GM19328 (cell line): ENCODE results near the gene CYP27B1.
A peak's percentile ranks its signal among the peaks of the same experiment; 100 is the strongest.

Source experiments
- ATAC-seq: cut with Tn5 transposase; IDR thresholded peaks from one replicate; pipeline ENCODE4 v1.9.1; 2021; ENCODE audit warnings: mild to moderate bottlenecking, moderate library complexity; ENCODE audit not compliant: unreplicated experiment

The CYP27B1 gene

DNA sequence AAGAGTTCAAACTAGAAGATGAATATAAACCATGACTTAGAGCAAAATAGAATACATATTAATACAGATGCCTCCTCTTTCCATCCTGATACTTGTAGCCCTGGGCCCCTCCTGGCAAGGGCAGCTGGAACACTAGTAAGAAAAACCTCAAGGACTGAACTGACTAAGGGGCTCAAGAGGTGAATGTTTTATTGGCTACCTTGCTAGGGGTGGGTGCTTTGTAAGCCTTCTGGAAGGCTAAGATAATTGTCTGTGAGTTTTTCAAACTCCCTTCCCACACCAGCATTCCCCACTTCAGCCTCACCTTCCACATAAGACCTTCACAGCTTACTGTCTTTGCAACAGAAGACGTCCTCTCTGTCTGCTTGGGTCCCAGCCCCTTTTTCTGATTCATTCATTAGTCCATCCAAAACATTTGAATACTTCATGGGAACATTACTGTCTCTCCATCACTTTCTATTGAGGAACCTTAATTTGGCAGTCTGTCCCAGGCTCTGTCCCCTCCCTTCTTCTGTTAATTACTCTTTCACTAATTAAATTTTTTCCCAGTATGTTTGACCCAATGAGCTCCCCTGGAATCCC lies 13.0 kb downstream of the CYP27B1 start:
- ATAC-seq: no peak

DNA sequence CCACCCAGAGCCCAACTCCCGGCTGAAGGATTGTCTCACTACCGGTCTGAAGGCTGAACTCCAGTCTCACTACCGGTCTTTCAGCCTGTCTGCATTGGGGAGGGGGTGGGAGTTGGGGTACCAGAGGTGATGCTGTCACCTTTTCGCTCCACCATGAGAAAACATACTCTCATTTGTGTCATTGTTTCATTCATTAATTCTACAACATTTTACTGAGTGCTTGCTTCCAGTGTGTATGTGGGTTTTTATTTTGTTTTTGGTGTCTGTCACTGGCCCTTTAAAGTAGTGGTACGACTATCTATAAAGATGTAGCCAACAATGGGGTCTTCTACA lies 14.2 kb downstream of the CYP27B1 start:
- no peak for ATAC-seq

DNA sequence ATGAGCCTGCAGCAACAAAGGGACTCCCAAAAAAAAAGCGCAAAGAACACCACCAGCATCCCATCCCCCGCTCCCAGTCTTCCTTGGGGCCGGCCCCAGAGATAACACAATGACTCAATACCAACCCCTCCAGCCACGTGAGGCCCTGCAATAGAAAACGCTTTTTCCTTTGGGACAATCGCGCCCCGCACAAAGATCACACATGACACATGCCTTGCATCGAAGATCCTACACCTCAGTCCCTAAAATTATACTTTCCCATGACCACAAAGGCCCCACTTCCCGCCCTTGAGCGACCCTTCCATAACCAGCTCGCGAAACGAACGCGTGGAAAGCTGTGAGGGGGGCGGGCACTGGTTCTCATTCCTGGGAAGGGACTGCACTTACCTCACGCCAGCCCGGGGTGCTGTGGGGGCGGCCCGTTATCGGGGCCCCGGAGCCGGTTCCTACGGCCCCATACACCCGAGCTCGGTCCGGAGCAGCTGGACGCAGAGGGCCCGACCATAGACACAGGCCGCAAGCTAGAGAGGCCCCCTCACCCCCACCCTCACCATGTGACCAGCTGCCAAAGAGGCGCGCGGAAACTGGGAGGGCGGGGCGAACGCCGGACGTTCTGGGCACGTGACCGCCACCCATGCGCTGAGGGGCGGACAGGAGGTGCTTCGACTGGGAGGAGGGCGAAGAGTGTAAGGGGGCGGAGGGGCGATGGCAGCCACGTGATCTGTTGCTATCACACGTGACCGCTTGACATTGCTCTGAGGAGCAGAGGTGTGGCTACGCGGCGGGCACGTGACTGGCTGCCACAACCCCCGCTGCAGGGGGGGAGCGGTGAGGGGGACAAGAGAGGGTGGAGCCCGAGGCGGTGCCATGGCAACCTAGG lies 14.8 kb downstream of the CYP27B1 start, which contains the start of gene CDK4:
CDK4 (minus strand) TSS at position 523 of the 880 bp plus-strand sequence. CDS start 593 bp downstream, outside the sequence.
- peak; percentile 57 for ATAC-seq

DNA sequence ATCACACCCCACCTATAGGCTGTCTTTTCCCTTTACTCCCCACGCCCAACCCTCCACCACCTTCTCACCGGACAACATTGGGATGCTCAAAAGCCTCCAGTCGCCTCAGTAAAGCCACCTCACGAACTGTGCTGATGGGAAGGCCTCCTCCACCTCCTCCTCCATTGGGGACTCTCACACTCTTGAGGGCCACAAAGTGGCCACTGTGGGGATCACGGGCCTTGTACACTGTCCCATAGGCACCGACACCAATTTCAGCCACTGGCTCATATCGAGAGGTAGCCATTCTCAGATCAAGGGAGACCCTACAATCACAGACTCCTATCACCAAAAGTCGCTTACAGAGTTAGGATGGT lies 15.5 kb downstream of the CYP27B1 start:
- no peak for ATAC-seq

DNA sequence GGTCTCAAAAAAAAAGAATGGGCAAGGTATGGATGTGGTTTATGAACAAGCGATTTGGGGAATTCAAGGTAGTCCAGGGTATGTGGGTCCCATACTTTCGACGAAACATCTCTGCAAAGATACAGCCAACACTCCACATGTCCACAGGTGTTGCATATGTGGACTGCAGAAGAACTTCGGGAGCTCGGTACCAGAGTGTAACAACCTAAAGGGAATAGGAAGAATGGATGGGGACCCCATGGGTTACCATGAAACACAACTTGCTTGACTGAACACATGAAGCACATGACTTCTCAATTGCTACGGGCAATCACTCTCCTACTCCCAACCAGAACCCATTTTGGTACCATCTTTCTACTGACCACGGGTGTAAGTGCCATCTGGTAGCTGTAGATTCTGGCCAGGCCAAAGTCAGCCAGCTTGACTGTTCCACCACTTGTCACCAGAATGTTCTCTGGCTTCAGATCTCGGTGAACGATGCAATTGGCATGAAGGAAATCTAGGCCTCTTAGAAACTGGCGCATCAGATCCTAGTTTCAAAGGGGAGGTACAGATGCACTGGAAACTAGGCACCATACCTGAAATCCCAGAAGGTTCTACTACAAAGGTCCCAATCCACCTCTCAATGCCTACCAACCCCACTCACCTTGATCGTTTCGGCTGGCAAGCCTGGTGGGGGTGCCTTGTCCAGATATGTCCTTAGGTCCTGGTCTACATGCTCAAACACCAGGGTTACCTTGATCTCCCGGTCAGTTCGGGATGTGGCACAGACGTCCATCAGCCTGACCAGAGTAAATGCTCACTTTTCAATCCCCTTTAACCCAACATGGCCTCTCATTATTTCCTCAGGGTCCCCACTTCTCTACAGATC lies 16.1 kb downstream of the CYP27B1 start:
- ATAC-seq: no peak

DNA sequence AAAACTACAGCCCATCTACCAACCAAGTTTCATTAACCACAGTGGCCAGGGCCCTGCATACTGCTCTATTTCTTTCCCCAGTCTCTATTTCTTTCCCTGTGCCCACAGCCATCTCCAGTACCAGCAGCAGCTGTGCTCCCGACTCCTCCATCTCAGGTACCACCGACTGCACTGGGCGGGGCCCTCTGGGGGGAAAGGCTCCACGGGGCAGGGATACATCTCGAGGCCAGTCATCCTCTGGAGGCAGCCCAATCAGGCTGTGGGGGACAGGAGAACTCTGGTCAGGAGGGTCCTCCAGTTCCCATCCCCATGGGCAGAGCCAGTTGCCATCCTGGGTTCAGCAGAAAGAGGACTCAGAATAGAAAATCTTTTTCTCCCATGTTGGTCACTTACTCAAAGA lies 17.8 kb downstream of the CYP27B1 start:
- ATAC-seq: no peak

DNA sequence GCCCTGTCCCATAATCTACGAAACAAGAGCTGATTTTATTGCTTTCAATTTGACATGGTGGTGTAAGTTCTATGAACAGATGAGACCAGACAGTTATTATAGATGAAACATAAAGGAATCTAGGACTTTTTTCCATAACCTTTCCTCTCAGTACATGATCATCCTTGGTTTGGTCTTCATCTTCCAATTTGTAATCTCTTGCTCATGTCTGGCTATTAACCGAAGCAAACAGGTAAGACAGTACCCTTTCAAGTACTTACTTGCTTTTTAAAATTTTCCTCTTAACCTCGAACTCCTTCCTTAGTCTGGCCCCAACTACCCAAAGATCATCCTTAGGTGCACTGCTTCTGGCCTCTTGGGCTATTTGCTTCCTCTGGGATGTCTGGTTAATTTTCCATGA lies 20.9 kb downstream of the CYP27B1 start:
- ATAC-seq: no peak

DNA sequence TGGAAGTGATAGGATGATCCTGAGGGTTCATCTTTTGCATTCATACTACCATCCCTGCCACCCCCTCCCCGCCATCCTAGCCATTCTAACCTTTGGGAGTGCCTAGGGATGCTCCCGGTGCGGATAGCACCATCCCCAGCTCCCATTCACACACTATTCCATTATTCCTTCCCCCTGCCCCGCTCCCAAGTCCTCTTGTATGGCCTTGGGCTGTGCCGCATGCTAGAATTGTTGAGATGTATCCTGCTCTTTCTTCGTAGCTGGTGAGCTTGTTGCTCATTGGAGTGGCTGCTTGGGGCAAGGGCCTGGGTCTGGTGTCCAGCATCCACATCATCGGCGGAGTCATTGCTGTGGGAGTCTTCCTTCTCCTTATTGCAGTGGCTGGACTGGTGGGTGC lies 21.4 kb downstream of the CYP27B1 start:
- no peak for ATAC-seq

DNA sequence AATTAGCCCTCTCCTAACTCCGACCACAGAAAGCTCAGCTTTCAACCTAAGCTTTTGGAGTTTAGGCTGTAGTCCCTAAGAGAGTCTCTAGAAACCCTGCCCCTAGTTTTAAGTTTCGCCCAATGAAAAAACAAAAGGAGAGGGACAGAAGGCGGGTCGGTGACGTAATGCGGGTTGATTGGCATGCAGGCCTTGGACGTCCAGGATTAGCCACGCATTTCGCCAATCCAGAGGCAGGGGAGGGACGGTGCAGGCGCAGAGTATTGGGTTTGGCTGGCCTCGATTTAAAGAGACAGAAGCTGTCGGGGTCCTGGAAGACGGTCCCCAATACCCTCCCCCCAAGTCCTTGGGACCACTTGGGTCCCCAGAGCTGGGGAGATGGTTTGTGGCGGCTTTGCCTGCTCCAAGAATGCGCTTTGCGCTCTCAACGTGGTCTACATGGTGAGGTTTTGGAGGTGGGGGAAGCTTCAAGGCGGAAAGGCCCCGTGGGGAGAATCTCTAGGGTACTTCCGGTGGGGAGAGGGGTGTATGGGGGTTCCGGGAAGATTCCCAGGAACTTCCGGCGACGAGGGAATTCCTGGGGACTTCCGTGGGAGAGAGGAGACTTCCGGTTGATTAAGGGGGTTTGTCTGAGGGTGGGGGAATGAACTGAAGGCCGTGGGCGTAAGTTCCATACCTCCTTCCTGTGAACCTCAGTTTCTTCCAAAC lies 21.9 kb downstream of the CYP27B1 start, which contains the start of gene TSPAN31:
TSPAN31 (plus strand) TSS at position 263 of the 708 bp plus-strand sequence; CDS start at position 379, 116 bp downstream.
- peak; percentile 74 for ATAC-seq

DNA sequence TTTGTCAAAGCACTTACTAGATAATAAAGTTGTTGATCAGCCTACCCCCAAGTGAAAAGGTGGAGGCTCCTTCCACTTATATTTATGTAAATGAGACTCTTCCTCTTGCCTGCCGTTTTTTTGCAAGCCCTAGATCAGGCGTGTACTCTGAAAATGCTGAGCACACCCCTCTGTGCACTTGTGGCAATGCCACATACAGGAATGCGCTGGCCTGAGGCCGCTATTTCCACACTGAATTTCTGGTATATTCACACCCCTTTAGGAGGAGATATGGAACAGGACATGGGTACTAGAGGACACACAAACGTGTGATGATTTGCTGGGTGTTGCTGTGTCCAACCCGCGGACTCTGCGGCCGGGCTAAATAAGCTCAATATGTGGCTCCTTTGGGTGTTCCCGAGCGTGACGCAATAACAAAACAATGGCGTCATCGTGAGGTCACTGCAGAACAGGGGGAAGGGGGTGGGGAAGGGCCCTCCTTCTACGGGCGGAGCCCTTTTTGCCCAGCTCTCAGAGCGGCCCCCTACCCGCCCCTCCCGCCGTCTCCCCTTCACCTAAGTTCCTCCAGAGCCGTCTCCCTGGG lies 22.6 kb downstream of the CYP27B1 start:
- peak; percentile 38 for ATAC-seq

DNA sequence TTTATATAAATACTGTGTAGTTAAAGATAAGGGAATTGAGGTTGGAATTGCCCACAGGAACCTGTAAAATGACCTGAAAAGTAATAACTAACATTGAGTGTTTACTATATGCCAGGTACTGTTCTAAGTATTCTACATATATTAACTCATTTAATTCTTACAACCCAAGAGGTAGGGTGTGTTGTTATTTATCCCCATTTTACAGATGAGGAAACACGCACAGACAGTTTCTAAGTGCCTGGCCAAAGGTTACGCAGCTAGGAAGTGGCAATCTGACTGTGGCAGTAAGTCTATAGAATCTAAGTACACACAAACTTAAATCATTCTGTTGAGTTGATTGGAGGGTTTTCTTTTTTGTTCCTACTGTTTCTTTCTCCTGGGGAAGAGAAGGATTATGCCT lies 23.1 kb downstream of the CYP27B1 start:
- no peak for ATAC-seq

DNA sequence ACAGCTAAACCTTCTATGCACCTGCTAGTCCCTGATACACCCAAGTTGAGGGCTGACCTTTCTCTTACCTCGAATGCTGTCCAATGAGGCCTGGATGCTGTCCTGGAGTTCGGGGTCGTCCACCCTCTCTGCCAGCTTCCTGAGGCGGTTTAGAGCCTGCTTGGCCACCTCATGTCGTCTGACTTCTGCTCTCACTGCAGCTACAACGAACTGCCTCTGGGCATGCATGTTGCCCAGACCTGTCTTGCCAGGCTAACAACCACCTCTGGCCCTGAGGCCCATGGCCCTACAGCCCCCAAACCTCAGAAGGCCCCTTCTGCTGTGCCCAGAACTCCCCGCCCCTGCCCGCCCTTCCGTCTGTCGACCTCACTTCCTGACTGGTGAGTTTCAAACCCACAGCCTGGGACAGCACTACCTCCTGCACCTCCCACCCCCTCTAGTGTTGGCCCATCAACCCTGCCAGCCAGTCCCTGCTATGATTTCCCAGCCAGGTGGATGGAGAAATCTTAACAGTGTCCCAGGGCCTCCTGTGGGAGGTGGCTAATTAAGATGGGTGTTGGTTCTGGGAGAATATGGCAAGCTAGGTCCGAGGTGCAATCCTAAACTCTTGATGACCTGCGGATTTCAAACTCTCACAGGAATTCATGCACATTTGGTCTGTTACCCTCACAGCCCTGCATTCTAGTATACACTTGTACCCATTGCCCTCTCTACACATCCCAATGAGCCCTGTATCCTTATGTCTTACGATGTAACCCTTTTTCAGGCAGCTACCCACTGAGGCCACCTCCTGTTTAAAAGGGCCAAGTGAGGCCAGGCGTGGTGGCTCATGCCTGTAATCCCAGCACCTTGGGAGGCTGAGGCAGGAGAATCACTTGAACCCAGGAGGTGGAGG lies 24.8 kb downstream of the CYP27B1 start:
- ATAC-seq: peak; percentile 48

DNA sequence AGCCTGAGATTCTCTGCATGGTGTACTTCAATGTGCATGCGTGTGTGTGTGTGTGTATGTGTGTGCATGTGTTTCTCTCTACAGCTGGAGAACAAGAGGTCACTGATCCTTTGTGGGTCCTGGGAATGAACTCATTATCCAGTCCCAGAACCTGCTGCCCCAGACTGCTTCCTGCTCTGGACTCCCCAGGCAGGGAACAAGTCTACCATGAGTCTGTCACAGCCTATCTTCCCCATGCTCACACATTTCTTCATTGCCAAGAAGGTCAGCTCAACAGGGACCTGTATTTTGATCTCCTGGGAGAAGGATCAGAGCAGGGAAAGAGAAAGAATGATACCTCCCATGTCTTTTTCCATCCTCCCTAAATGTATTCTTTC lies 25.5 kb downstream of the CYP27B1 start:
- no peak for ATAC-seq

DNA sequence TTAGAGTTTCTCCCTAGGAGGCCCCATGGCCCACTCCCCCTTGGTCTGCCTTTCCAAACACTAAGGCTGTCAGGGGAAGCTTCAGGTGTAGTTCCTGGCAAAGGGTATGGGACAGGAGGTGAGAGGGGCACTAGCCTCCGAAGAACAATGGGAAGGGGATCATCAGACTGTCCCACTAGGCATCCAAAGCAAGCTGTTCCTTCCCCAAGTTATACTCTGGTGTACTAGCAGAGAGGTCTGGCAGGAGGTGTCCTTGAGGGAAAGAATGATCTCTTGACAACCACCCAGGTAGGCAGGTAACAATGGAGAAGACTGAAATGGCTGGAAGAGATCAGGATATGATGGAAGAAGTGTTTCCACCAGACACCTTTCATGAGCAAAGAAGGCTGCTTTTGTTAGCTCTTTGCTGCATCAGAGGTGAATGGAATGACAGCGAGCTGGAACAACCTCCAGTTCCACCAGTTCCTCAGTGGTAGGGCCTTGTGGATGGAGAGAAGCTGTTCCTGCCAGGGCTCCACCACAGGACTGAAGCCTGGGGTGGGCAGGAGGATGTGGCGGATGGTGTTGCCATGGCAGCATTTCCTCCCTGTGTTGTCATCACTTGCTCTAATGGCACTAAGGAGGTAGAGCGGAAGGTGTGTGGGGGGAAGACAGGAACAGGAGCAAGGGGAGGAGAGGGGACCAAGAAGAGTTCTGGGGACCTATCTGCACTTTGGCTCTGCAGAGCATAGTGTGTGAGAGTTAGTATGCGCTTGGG lies 26.0 kb downstream of the CYP27B1 start:
- ATAC-seq: no peak

DNA sequence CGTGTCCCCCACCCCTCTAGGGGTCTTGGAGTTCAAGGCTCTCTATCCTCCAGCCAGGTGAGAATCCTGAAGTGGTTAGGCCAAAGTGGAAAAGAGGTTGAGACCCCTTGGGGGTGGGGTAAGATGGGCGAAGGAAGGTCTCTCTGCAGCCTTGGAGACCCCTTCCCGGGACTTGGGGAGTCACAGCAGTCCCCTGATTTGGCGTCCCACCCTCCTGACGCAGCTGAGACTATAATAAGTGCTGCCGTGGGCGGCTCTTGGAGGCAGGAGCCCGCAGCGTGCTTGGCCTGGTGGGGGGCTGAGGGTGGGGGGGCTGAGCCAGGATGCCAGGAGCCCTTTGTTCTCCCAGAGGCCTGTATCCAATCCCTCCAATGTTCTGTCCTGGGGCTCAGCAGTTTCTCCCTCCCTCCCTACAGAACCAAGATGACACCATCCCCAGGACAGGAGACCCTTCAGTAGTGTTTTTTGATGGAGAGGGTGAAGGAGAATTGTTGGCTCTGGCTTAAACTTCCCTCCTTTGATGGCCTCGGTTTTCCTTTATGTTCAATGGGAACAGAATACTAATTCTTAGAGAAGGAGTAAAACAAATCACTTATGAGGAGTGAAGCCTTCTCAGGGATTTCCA lies 26.9 kb downstream of the CYP27B1 start:
- no peak for ATAC-seq

DNA sequence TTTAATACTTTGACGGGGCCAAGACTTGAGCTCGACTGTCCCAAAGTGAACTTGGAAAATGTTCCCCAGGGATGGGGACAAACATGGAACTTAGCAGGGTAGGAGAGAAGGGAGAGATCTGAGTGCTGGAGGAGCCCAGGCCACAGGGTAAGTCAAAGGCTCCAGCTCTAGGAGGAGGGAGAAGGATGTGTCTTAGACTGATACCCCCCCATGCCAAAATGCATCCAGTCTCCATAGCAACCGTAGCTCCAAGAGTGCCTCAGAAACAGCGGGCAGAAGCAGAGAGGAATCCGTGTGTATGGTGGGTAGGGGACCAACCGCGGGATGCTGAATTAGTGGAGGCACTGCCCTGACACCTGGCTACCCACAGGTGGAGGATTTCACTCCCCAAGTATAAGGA lies 27.5 kb downstream of the CYP27B1 start:
- no peak for ATAC-seq

DNA sequence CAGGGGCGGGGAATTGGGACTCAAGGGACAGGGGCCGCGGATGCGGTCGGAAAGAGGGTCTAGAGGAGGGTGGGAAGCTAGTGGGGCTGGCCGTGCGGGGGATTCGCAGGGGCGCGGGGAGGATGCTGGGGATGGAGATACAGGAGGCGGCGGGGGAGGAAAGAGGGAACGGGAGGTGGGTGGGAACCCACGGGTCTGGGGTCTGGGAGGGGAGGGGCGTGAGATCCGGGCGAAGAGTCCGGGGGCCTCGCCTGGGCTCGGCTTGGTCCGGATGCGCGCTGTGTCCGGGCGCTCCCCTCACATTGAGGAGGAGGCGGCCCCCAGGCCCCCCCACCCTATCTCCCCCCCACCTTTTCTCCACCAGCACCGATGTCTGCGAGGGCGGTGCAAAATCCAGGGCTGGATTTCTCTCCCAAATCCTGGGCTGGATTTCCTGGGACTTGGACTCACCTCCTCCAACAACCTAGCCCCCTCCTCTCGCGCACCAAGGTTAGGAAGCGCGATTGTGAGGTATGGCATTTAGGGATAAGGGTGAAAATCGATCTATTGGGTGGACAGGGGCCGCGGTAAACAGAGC lies 28.1 kb downstream of the CYP27B1 start, which contains the start of gene AGAP2:
AGAP2 (minus strand) TSS at position 82 of the 577 bp plus-strand sequence. CDS start 496 bp downstream, outside the sequence.
- ATAC-seq: no peak
